HT1080 (cell line): Measurements from ENCODE around the gene COX7A2L. TPM values are rescaled to one million over a fixed set of nuclear protein-coding genes. Genes with fewer than 3 reads are reported as not detected.
A peak's percentile ranks its signal among the peaks of the same experiment; 100 is the strongest.
"Not testable (repeated sequence)": the region's sequence is repeated elsewhere in the genome, so short reads cannot be mapped to it uniquely, and the experiment has no call there.

Source experiments
- DNase-seq: peaks from one replicate; pipeline ENCODE4 v3.0.0-alpha.2; 2015; ENCODE audit warnings: low read depth
- polyA plus RNA-seq, 2 experiments: library from polyadenylated mRNA; depleted of rRNA; stranded (reverse); fragments of >200 nt; gene quantifications; 2 replicates each; pipeline ENCODE4 v1.2.3, GENCODE V29; 2015
- total RNA-seq: library from RNA; depleted of rRNA; stranded (reverse); fragments of >200 nt; shearing (Covaris generic); gene quantifications from 2 replicates; pipeline ENCODE4 v1.2.3, GENCODE V29; 2014; rRNA removed

Gene COX7A2L, protein sequence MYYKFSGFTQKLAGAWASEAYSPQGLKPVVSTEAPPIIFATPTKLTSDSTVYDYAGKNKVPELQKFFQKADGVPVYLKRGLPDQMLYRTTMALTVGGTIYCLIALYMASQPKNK
- 130 and 137 TPM in 2 replicates for total RNA-seq
- polyA plus RNA-seq (2015; cell fraction: cytosol; rRNA removed), result 191 and 204 TPM in 2 replicates
- 68.7 and 75.2 TPM in 2 replicates for polyA plus RNA-seq (2015; cell fraction: nucleus; rRNA removed)

DNA sequence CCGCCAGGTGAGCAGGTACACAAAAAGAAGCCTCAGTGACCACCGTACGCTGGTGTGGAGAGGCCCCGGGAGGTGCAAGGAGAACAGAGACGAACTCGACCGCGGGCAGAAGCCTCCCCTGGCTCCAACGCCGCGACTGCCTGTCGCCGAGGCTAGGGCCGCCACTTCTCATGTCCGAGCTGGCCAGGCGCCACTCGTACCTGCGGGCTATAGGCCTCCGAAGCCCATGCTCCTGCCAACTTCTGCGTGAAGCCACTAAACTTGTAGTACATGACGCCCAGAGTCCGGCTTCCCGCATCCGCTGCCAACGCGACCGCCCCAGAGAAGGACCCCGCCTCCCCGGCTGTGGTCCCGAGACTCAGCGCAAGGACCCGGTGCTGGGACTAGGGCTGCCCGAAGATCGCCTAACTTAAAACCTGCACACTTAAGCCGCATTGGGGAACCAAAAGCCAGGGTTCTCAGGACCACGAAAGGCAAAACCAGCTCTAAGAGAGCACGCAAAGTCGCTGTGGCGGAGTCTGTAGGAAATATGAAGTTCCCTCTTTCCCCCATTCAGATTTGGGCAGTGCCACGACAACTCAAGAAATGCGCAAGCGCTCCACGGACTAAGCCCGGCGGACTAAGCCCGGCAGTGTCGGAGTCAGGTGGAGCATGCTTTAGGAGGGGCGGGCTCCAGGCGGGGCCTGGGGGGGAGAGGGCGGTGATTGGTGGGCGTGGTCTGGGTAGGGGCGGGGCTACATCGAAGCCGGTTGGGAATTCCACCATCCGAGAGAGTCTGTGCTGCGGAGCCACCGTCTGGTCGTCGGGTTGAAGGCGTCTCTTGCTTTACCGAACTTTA is at the start of gene COX7A2L:
COX7A2L (minus strand) TSS at position 328 of the 838 bp plus-strand sequence; CDS start at position 272, 56 bp downstream.
- DNase-seq, result peak; percentile 88

DNA sequence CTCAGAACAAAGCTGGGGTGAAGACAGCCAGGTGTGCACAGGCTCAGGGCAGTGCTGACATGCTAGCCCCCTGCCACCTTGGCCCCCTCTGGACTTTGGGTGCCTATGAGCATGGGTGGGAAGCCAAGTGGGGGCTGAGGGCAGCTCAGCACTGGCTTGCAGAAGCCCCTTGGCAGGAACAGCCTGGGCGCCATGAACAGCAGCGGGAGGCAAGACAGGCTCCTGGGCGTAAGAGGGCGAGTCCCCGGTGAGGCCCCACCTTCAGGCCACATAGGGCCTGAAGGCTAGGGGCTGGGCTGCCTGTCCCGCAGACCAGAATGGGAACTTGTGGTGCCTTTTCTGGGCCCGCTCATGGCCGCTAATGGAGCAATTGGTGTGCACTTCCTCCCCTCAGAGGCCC is 47.0 kb upstream of the COX7A2L start:
- DNase-seq, result no peak

DNA sequence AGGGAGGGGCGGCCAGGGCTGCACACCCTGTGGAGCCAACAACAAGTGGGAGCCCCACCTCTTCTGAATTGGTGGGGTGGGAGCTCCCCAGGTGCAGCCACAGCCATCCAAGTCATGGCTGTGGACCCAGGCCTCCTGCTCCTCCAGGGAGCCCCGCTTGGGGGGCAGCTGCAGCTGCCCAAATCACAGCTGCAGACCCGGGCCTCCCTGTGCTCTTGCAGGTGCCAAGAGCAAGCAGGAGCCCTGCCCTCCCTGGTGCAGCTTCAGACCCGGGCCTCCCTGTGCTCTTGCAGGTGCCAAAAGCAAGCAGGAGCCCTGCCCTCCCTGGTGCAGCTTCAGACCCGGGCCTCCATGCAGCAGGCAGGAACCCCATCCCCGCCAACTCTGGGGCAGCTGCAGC is 46.5 kb upstream of the COX7A2L start:
- DNase-seq, result no peak

DNA sequence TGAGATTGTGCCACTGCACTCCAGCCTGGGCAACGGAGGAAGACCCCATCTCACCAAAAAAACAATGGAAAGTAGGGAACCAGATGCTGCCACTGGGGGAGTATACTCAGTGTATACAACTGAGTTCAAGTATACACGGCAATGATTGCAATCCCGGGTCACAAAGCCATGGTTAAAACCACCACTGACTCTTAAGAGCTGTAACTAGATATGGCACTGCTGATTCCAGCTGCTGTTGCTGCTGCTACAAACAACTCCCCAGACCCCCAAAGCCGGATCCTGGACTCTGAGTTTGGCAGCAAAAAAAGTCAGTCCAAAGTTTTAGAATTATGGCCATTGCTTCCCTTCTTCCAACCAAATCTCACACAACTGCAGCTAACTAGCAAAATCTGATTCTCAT is 43.7 kb upstream of the COX7A2L start:
- DNase-seq, result no peak

DNA sequence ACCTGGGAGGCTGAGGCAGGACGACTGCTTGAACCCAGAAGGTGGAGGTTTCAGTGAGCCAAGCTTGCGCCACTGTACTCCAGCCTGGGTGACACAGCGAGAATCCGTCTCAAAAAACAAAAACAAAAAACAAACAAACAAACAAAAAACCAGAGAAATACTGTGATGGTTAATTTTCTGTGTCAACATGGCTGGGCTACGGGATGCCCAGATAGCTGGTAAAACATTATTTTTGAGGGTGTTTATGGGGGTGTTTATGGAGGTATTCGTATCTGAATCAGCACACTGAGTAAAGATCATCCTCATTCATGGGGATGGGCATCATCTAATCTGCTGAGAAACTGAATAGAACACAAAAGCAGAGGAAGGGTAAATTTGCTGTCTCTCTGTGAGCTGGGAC is 40.8 kb upstream of the COX7A2L start:
- DNase-seq, result no peak

DNA sequence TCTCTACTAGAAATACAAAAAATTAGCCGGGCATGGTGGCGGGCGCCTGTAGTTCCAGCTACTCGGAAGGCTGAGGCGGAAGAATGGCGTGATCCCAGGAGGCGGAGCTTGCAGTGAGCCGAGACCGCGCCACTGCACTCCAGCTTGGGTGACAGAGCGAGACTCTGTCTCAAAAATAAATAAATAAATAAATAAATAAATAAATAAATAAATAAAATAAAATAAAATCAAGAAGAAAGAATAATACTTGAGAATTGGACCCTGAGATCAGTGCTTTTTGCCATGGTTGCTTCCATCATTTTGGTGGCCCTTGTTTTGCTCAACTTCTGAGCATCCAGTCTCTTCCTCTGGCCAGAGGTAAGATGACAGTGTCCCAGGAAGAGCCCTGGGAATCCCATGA is 37.0 kb upstream of the COX7A2L start:
- DNase-seq, result not testable (repeated sequence)

DNA sequence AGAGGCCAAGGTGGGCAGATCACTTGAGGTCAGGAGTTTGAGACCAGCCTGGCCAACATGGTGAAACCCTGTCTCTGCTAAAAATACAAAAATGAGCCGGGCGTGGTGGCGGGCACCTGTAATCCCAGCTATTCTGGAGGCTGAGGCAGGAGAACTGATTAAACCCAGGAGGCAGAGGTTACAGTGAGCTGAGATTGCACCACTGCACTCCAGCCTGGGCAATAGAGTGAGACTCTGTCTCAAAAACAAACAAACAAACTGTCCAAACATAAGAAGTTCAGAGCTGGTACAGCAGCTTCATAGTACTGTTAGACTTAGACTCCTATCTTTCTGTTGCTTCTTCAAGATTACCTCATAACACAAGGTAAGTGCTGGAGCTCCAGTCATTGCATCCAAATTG is 32.3 kb upstream of the COX7A2L start:
- DNase-seq, result not testable (repeated sequence)

DNA sequence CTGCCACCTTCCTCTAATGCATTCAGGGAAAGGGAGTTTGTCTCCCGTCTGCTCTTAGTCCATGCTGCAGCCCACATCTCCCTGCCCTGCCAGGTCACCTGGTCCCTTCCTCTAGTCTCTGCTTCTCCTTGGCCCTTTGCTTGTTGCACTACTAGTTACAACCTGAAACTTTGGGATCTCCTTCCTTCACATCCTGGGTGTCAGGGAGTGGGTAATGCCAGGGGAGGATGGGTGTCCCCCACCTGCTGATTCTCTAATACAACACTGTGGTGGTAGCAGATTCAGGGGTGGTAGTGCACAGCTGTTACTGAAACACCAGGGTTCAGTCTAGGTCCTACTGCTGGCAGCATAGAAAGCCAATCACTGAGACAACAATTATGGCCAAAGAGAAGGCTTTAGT is 31.2 kb upstream of the COX7A2L start:
- no peak for DNase-seq

DNA sequence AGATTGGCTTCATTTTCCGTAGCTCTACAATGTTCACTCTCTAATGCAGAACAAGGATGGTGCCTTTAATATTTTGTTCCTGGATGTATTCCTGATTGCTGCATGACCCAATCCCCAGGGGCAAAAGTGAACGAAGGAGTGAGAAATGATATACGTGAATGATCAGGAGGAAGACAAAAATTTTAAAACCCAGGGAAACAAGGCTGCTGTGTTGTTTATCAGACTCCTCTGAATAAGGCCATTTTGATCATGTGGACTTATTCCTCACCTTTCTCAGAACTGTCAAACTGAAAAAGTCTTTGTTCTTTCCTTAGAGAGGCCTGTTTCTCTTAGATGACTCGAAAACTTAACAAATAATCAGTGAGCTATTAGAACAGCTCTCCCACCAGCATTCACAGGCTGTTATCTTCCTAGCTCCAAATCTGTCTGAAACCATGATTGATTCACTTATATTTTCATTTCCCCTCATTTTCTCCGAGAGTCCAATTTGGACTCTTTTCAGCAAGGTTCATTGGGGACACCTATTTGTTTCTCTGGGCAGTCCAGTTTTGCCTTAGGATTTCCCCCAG is 29.5 kb upstream of the COX7A2L start:
- DNase-seq, result no peak

DNA sequence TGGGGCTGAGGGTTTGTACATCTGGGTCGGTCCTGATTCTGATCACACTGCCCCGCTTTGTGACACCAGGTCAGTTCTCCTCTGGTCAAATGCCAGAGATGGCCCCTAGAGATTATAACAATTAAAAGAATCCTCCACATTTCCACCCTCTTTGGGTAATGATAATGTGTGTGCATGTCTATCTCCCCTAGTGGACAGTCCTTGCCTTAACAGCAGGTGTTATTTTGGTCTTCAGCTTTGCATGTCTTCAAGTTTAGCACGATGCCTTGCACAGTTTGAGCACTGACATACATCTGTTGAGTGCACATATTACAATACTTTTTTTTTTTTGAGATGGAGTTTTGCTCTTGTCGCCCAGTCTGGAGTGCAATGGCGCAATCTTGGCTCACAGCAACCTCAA is 25.7 kb upstream of the COX7A2L start:
- DNase-seq, result no peak

DNA sequence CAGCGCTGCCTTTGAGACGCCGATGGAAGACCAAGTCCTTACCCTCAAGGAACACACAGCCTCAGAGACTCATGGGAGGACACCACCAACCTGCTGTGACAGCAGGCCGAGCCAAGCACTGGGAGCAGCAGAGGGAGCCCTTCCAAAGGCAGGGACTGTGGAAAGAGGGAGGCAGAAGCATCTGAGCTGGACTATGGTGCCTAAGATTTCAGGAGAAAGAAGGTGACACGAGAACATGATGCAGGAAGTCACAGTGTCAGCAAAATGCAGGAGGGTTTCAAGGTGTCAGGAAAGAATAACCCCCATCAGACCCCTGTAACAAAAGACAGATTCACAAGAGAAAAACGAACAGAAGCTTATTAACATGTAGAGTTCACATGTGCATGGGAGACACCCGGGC is 24.2 kb upstream of the COX7A2L start:
- peak; percentile 25 for DNase-seq

DNA sequence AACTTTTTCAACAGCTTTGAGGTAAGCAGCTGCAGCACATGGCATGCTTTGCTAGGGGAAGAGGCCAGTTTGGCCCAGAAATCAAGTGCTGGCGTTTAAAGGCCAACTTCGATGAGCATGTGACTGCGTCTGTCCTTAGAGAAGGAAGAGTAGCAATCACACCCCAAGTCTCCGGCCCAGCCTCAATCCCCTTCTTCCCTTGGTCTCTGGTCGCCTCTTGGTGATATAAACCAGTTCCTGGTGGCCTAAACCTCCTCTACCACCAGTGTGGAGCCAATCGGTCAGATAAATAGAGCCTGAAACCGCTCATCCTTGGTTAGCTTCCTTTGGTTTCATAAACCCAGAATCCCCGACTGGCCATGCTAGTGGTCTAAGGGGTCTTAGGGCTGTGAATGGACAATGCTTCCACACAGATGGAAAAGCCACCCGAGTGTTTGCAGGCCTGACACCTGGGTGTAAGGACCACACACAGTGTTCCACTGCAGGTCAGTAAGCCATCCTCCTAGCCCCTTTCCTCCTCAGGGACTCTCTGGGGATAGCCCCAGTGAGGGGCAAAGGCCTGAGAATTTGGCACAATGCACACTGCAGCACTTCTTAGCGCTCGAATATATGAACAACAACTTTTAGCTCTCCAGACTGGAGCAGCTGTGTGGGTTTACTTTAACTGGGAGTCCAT is 23.0 kb upstream of the COX7A2L start:
- no peak for DNase-seq

DNA sequence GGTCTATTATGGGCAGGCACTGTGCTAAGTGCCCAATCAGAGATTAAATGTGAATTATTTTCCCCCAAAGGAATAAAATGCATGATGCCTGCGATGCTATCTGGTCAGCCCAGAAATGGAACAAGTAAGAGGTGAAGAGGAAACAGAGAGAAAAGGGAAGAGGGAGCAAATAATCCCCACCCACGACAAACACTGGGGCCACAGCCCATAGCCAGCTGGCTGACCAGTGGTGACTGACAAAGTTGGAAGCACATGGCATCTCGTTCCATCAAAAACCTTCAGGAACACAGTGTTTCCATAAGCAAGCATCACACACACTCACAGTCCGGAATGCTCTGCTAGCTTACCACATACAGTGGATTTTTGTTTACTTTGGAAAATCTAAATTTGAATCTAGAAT is 21.1 kb upstream of the COX7A2L start:
- DNase-seq, result no peak

DNA sequence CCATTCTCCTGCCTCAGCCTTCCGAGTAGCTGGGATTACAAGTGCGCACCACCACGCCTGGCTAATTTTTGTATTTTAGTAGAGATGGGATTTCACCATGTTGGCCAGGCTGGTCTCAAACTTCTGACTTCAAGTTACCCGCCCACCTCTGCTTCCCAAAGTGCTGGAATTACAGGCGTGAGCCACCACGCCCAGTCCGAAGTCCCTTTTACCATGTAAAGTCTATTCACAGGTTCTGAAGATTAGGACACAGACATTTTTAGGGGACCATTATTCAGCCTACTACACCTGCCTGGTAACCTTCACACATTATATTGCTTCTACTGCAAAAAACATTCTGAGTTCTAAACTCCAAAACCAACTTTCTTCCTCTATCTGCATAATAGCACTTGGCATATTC is 19.0 kb upstream of the COX7A2L start:
- DNase-seq, result not testable (repeated sequence)

DNA sequence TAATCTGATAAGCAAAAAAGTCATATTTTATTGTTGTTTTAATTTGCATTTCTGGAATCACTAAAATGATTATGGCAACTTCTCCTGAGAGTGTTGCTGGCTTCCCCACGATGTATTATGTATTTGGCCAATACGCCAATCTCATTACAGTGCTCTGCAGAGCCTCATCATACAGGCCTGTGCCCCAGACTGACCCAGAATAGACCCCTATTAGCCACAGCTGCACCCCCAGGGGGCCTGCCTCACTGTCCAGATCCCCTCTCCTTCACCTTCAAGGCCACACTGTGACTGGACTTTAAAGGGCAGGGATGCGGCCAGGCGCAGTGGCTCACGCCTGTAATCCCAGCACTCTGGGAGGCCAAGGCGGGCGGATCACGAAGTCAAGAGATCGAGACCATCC is 17.4 kb upstream of the COX7A2L start:
- DNase-seq, result no peak

DNA sequence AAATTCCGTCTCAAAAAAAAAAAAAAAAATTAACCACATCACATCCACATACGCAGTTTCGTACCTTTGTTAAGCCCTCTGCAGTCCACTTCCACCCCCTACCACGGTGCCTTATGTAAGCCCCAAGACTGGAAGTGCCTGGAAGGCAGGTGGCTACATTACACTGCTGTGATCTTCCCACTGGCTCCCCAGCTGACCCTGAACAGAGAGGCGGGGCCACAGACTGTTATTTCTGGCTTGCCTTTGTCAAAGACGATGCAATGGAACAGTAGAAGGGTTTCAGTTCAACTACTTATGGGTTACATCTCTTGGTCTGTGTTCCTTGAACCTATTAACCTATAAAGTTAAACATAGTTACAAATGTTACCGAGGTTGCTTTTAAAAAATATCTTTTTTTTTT is 15.7 kb upstream of the COX7A2L start:
- no peak for DNase-seq

DNA sequence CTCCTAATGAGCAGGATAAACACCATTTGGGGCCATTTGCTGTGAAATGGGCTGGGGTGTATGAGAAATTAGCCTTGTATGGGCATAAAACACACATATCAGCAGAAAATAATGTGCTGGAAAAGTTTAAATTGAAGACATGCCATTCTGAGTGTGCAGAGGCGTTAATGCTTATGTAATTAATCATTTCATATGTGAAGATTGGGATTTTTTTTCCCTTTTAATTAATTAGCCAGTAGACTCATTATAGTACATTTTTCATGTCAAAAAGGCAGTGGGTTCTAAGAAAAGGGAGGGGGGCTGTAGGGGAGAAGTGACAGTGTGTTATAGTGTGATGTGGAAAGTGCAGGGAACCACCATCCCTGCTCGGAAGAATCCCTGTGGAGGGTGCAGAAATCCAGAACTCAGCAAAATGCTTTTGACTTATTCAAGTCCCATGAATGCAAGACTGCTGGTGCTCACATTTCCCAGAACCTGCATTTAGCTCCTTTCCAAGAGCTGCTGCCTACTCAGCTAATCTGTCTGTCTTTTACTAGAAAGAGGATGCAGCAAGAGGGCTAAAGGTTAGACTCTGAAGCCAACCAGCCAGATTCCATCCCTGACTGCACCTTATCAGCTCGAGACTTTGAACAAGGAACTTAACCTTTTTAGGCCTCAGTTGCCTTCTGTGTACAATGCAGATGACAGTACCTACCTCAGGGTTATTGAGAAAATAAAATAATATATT is 11.6 kb upstream of the COX7A2L start:
- DNase-seq, result no peak

DNA sequence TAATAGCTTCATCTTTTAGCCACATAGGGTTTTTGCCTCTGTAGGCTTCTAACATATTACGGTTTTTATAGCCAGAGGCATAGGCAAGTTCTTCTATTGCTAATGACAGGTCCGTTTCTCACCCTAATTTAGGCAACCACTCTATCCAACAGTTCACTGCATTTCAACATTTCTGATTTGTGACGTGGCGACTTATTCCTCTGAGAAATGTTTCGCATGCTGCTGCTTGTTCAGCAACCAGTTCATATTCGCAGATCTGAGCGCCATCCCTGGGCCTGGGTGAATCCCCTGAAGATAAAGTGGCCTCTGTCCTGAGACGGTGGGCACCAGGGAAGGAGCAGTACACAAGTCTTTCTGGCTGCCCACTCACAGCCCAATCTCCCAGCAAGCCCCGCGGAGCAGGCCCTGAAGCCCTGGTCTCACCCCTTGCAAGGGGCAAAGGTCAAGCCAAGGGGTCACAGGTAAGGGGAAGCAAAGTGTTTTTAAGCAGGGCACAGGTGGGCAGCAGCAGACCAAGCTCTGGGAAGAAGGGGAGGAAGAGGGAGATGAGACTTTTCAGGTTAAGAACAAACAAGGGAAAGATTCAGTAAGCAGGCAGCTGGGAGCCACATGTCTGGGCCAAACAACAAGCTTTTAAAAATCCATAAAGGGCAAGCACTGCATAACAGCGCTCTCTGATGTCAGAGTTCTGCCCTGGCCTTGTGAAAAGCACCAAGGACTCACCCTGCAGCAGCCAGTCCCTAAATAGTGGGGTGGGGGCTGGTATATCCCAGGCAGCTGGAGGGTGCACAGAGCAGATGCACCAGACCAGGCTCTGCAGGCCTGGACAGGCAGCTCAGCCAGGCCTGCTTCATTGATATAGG is 10.8 kb upstream of the COX7A2L start:
- DNase-seq, result no peak

DNA sequence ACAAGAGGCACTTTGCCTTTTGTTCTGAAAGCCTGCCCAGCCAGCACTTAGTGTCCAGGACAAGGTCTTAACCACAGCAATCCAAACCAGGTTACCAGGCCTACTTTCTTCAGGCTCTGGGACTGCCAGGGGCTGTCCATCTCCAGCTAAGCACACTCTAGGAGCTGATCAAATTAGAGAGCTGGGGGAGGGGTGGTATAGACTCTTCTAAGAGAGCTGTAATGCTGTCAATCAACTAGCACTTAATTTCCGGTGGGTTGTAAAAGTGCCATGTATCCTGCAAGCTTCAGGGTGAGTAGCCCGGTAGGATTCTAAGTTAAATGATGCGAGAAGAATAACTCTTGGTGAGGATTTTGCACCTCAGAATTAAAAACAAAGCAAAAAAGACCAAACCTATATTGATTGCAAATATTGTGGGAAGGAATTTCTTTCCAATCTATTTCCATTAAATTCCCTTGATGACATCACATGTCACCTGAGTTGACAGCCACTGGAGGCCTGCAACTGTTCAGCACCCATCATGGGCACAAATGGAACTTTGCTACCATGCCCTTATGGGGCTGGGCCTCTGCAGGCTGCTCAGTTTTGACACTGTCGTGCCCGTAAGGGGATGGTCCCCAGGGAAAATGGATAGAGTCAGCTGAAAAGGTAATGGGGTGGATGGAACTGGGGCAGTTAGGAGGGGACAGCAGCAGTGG is 8.7 kb upstream of the COX7A2L start:
- DNase-seq, result no peak
